ENCODE measurements around the gene ABO.

Gene ABO

DNA sequence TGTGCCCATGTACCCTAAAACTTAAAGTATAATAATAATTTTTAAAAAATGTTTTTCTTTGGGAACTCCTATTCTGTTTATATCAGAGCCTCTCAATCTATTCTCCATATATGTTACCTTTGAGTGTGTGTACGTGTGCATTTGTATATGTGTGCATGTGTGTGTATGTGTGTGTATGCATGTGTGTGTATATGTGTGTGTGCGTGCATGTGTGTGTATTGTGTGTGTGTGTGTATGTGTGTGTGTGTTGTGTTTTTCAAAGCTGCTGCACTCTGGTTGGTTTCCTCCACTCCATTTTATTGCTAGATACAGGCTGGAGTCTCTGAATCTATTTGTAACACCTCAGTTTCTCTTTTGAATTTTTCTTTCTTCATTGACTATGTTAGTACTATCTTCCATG, 41.0 kb upstream of the ABO start:
- no peak for TF ChIP-seq CTCF (IDR thresholded peaks at IDR 0.05; ENCODE audit: low read depth, low read length)
- H3K4me3 ChIP-seq (ENCODE audit: low read depth, low read length), result no peak overlapping the region

DNA sequence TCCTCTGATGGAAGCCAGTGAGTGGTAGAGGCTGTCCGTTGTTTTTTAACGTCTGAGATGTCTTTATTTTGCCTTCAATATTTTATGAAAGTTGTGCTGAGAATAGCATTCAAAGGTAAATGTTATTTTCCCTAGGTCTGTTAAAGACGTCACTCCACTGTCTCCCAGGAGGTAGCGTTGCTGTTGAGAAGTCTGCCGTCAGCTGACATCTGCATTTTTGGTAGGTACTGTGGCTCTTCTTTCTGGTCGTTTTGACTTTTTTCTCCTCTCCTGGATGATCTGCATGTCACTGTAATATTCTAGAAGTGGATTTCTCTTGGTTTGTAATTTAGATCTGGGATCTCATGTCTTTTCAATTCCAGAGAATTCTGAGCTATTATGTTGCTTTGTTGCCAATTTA, 34.6 kb upstream of the ABO start:
- H3K4me3 ChIP-seq (ENCODE audit: low read depth, low read length), result no peak overlapping the region
- TF ChIP-seq CTCF (IDR thresholded peaks at IDR 0.05; ENCODE audit: low read depth, low read length), result no peak

GRCh38 chr9:133307301-133307700, 32.3 kb upstream of the ABO start:
- TF ChIP-seq CTCF (IDR thresholded peaks at IDR 0.05; ENCODE audit: low read depth, low read length), result no peak
- H3K4me3 ChIP-seq (ENCODE audit: low read depth, low read length), result no peak overlapping the region

- no peak for TF ChIP-seq CTCF (IDR thresholded peaks at IDR 0.05; ENCODE audit: low read depth, low read length)
- H3K4me3 ChIP-seq (ENCODE audit: low read depth, low read length), result no peak overlapping the region
Observed at GRCh38 chr9:133306242-133307204, 31.5 kb upstream of the ABO start.

GRCh38 chr9:133305731-133306130, 30.7 kb upstream of the ABO start:
- TF ChIP-seq CTCF (IDR thresholded peaks at IDR 0.05; ENCODE audit: low read depth, low read length), result no peak
- no peak overlapping the region for H3K4me3 ChIP-seq (ENCODE audit: low read depth, low read length)

DNA sequence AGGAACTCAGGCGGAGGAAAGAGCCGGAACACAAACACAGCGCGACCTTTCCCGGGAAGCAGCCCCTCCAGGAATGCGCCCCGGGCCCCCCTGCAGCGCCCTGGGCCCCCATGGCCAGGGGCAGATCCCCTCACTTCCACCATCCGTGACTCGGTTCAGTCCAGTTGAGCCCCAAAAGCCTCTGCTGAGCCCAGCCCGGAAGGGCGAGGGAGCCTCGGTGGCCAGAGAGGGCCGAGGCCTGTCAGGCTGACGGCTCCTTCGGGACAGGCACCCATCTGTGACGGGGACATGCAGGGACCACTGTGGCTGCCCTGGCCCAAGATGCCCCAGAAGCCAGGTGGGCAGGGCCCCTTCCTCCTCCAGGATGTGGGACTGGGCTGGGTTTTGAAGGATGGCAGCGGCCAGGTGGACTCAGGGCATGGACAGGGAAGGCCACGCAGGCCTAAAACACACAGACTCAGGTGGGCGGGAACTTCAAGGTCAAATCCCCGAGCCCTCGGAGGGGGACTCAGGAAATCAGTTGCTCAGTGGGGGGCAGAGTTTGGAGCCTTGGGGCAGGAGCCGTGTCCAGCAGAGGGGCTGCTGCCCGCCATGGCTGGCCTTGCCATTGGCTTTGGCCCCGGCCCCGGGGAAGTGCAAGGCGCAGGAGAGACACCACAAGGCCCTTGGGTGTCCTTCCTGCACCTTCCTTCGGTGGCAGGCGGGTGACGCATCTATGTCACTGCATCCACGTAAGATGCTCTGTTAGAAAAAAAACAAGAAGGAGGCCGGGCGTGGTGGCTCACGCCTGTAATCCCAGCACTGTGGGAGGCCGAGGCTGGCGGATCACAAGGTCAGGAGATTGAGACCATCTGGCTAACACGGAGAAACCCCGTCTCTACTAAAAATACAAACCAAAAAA, 29.7 kb upstream of the ABO start:
- TF ChIP-seq CTCF (IDR thresholded peaks at IDR 0.05; ENCODE audit: low read depth, low read length), result no peak
- H3K4me3 ChIP-seq (ENCODE audit: low read depth, low read length), result no peak overlapping the region

DNA sequence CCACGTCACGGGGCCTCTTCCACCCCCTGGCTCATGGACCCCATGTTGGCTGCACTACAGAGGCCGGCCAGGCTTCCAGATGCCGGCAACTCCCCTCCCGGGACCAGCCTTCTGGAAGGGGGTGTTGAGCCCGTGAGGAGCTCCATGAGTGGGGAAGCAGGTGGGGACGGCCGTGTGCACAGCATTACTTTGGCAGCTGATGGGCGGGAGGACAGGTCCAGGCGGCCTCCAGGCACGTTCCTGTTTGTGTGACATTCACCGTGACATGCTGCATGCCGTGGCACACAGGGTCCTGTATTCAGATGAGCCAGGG, 29.1 kb upstream of the ABO start:
- TF ChIP-seq CTCF (IDR thresholded peaks at IDR 0.05; ENCODE audit: low read depth, low read length), result no peak

More for the DNA sequence above, 29.1 kb upstream of the ABO start:
- H3K4me3 ChIP-seq (ENCODE audit: low read depth, low read length), result no peak overlapping the region

All from WI38 (cell line).